SK-N-SH (cell line): ENCODE results near the gene RBL2. TPM values are rescaled to one million over a fixed set of nuclear protein-coding genes. Genes with fewer than 3 reads are reported as not detected.

Source experiments
- CTCF ChIA-PET: fragments of 300-600, 350-600 bp; formaldehyde crosslinking; extraction: SDS; loops from one replicate; lab custom pipeline; 2021; lab: Yijun Ruan, JAX
- POLR2A ChIA-PET: fragments of 350-600 bp; sonication (Branson Sonifier 250); formaldehyde crosslinking; extraction: SDS; loops from one replicate; lab custom pipeline; 2020; ENCODE audit warnings: antibody characterized with exemption, inconsistent platforms; lab: Yijun Ruan, JAX
- DNase-seq: peaks from one replicate; pipeline ENCODE4 v3.0.0; 2012
- H2AFZ ChIP-seq: fragments of 200-600 bp; sonication (generic); 2 replicates; pipeline ENCODE4 v1.8.1; 2016; ENCODE audit warnings: antibody characterized with exemption, mild to moderate bottlenecking, low read depth
- H3F3A ChIP-seq: fragments of 200-600 bp; sonication (generic); replicated peaks from 2 replicates; pipeline ENCODE3; 2016; ENCODE audit warnings: antibody characterized with exemption, mild to moderate bottlenecking; ENCODE audit not compliant: insufficient read depth
- H3K27ac ChIP-seq, 2 experiments: fragments of 200-500 bp in 1 of 2; fragments of 200-600 bp in 1 of 2; sonication (Bioruptor generic) in 1 of 2; sonication (generic), shearing (Covaris generic) in 1 of 2; 2 replicates each; pipeline versions ENCODE4 v1.5.1 to v1.6.1; 2014 to 2016; ENCODE audit warnings: low read depth in 2 of 2, inconsistent platforms in 1 of 2, low read length in 1 of 2, mild to moderate bottlenecking in 1 of 2, mixed read lengths in 1 of 2
- H3K27me3 ChIP-seq: fragments of 200-600 bp; sonication (generic), shearing (Covaris generic); 2 replicates; pipeline ENCODE4 v1.6.1; 2016; ENCODE audit warnings: mixed run types; ENCODE audit not compliant: insufficient read depth
- H3K36me3 ChIP-seq, 2 experiments: fragments of 200-500 bp in 1 of 2; fragments of 200-600 bp in 1 of 2; sonication (Bioruptor generic) in 1 of 2; sonication (generic) in 1 of 2; replicated peaks in 1 of 2; 2 replicates each; pipeline versions ENCODE3 to v1.5.1; 2014 to 2016; ENCODE audit warnings: low read length in 1 of 2, mild to moderate bottlenecking in 1 of 2; ENCODE audit not compliant: insufficient read depth in 2 of 2, control insufficient read depth in 1 of 2
- H3K4me1 ChIP-seq, 2 experiments: fragments of 200-500 bp in 1 of 2; fragments of 200-600 bp in 1 of 2; sonication (Bioruptor generic) in 1 of 2; sonication (generic), shearing (Covaris generic) in 1 of 2; 2 replicates each; pipeline versions ENCODE4 v1.5.1 to v1.6.1; 2014 to 2016; ENCODE audit warnings: low read depth in 1 of 2, low read length in 1 of 2, mixed run types in 1 of 2; ENCODE audit not compliant: insufficient read depth in 2 of 2, control insufficient read depth in 1 of 2
- H3K4me2 ChIP-seq: fragments of 200-600 bp; sonication (generic), shearing (Covaris generic); 2 replicates; pipeline ENCODE4 v1.6.1; 2017; ENCODE audit warnings: mixed run types
- H3K4me3 ChIP-seq, 2 experiments: fragments of 200-500 bp in 1 of 2; fragments of 200-600 bp in 1 of 2; sonication (Bioruptor generic) in 1 of 2; sonication (generic), shearing (Covaris generic) in 1 of 2; 2 replicates each; pipeline versions ENCODE4 v1.5.1 to v1.8.1; 2014 to 2016; ENCODE audit warnings: low read depth in 2 of 2, inconsistent platforms in 1 of 2, low read length in 1 of 2, mild to moderate bottlenecking in 1 of 2, mixed read lengths in 1 of 2, moderate library complexity in 1 of 2
- H3K79me2 ChIP-seq: fragments of 200-600 bp; sonication (generic); 2 replicates; pipeline ENCODE4 v1.8.1; 2017; ENCODE audit warnings: mild to moderate bottlenecking; ENCODE audit not compliant: insufficient read depth
- H3K9ac ChIP-seq: fragments of 200-600 bp; sonication (generic); 2 replicates; pipeline ENCODE4 v1.6.1; 2017; ENCODE audit warnings: mixed run types
- H3K9me2 ChIP-seq: fragments of 200-600 bp; sonication (generic); 2 replicates; pipeline ENCODE4 v1.6.1; 2017; ENCODE audit warnings: mixed run types
- H3K9me3 ChIP-seq: fragments of 200-600 bp; sonication (generic); 2 replicates; pipeline ENCODE4 v1.6.1; 2017; ENCODE audit warnings: mixed run types, mild to moderate bottlenecking, moderate library complexity
- H4K20me1 ChIP-seq: fragments of 200-600 bp; sonication (generic); 2 replicates; pipeline ENCODE4 v1.6.1; 2017; ENCODE audit warnings: mild to moderate bottlenecking, mixed run types; ENCODE audit not compliant: insufficient read depth
- EP300 ChIP-seq, 2 experiments: IDR thresholded peaks; 2 replicates each; pipeline versions ENCODE4 v1.4.0 to v1.6.1; 2012; ENCODE audit warnings: borderline replicate concordance in 1 of 2, low read depth in 1 of 2, low read length in 1 of 2
- FOSL2 ChIP-seq: IDR thresholded peaks from 2 replicates; pipeline ENCODE4 v1.4.0; 2012; ENCODE audit warnings: low read depth, mild to moderate bottlenecking, moderate library complexity, borderline replicate concordance
- FOXJ3 ChIP-seq: sonication (generic); formaldehyde crosslinking; IDR thresholded peaks from 2 replicates; pipeline ENCODE4 v1.5.1; 2020; ENCODE audit warnings: mild to moderate bottlenecking, missing genetic modification reagents
- FOXM1 ChIP-seq: IDR thresholded peaks from 2 replicates; pipeline ENCODE4 v1.4.0; 2012; ENCODE audit warnings: low read depth, mild to moderate bottlenecking
- GABPA ChIP-seq: IDR thresholded peaks from 2 replicates; pipeline ENCODE4 v1.4.0; 2012; ENCODE audit warnings: low read depth, mild to moderate bottlenecking
- GATA2 ChIP-seq: sonication (generic); formaldehyde crosslinking; IDR thresholded peaks from 2 replicates; pipeline ENCODE4 v1.5.0; 2020; ENCODE audit warnings: mild to moderate bottlenecking, missing genetic modification reagents
- JUND ChIP-seq: IDR thresholded peaks from 2 replicates; pipeline ENCODE4 v1.4.0; 2012
- MXI1 ChIP-seq: IDR thresholded peaks from 2 replicates; pipeline ENCODE4 v1.6.1; 2012; ENCODE audit warnings: mild to moderate bottlenecking, low read depth, low read length, improper control_type of control experiment
- NFIC ChIP-seq: IDR thresholded peaks from 2 replicates; pipeline ENCODE4 v1.4.0; 2012; ENCODE audit warnings: borderline replicate concordance
- NRF1 ChIP-seq: IDR thresholded peaks from 2 replicates; pipeline ENCODE4 v1.6.1; 2012; ENCODE audit warnings: low read depth, mild to moderate bottlenecking, low read length
- RAD21 ChIP-seq: IDR thresholded peaks from 2 replicates; pipeline ENCODE4 v1.6.1; 2012; ENCODE audit warnings: mild to moderate bottlenecking, low read length
- RCOR1 ChIP-seq: fragments of 150-350 bp; IDR thresholded peaks from 2 replicates; pipeline ENCODE4 v1.6.1; 2017; ENCODE audit warnings: antibody characterized with exemption, low read length
- RFX5 ChIP-seq: IDR thresholded peaks from 2 replicates; pipeline ENCODE4 v1.6.1; 2012; ENCODE audit warnings: mild to moderate bottlenecking, improper control_type of control experiment, low read length
- TCF12 ChIP-seq: IDR thresholded peaks from 2 replicates; pipeline ENCODE4 v1.4.0; 2012
- TEAD4 ChIP-seq: IDR thresholded peaks from 2 replicates; pipeline ENCODE4 v1.4.0; 2012; ENCODE audit warnings: mild to moderate bottlenecking, borderline replicate concordance; ENCODE audit not compliant: insufficient read depth
- WGBS: methylation state at CpG from one replicate; pipeline ENCODE4 v1.1.6; 2017; ENCODE audit warnings: low lambda C conversion rate; 5-methylcytosine and 5-hydroxymethylcytosine counted together
- polyA plus RNA-seq, 3 experiments: library from polyadenylated mRNA; depleted of rRNA; stranded (reverse); fragments of >200 nt; gene quantifications; 2 replicates each; pipeline ENCODE4 v1.2.3, GENCODE V29; 2012
- TF ChIP-seq, protein P1 (sequence below): fragments of 150-350 bp; IDR thresholded peaks from 2 replicates; pipeline ENCODE4 v1.6.1; 2017; ENCODE audit warnings: antibody characterized with exemption, low read length, low read depth, borderline replicate concordance
- TF ChIP-seq, protein P2 (sequence below): IDR thresholded peaks from 2 replicates; pipeline ENCODE4 v1.4.0; 2012; ENCODE audit warnings: low read depth, borderline replicate concordance
- TF ChIP-seq, protein P3 (sequence below): IDR thresholded peaks from 2 replicates; pipeline ENCODE4 v1.6.1; 2012; ENCODE audit warnings: mild to moderate bottlenecking, low read depth, low read length, moderate library complexity

Gene RBL2
- polyA plus RNA-seq, 1 of the 3 experiments (the other 2 are of a cell fraction) = 28.0 TPM

DNA sequence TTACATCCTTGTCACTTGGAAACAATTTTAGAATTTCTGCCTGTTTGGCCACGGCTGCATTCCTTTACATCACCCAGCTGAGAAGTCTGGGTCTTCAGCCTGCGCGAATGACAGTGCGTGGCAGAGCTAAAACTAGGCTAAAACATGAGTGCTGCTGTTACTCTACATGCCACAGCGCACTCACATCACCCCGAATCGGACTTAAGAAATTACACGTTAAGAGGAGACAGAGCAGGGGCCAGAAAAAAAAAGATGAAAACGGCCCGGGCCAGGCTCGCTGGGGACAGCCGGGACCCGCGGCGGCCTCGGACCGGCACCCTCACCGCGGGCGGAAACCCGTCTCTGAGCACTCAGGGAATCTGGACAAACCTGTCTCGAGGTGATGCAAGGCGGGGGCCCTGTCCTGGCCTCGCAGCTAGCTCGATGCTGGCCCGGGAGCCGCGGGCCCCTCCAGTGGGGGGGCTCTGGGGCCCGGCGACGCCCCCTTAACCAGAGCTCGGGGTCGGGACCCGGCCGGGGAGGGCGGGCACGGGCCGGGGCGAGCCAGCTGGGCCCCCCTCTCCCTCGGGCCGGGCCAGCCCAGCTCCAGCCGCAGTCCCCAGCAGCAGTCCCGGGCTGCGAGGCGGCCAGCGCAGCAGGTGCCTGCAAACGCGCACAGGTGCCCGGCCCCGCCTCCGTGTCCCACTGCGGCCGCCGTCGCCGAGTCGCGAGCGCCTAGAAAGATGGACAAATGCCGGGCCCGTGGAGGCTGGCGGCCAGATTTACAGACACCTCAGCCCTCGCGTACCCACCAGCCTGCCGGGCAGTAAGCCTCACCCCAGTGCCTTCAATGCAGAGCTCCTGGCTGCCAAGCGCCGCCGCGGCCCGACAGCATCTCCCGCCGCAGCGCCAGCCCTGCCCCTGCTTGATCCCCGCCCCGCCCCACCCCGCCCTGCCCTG, 68.3 kb downstream of the RBL2 start, which contains the start of gene AKTIP:
AKTIP (minus strand) TSS at position 879 of the 939 bp plus-strand sequence. CDS start 2,950 bp downstream, outside the sequence.
- peak within 1 kb of the TSS; percentile 87 to 88 for H3K4me3 ChIP-seq
- DNase-seq = peak; percentile 65
- no peaks in the 10 kb centered on the region for H3F3A ChIP-seq
- H3K9me2 ChIP-seq = no peaks in the 10 kb centered on the region
- peaks cover 7 to 23% of the 10 kb centered on the region in 2 experiments for H3K4me1 ChIP-seq
- H3K27me3 ChIP-seq = no peaks in the 10 kb centered on the region
- peak within 1 kb of the TSS; percentile 69 for H3K9ac ChIP-seq
- peak within 1 kb of the TSS; percentile 81 to 98 for H3K27ac ChIP-seq
- CTCF ChIA-PET = interaction anchor here (0.6 to 1.0 kb wide), 2 partner anchors 8 to 9 kb away, joined by 3 read pairs; no protein-coding TSS in a partner anchor
- peak; percentile 11; the same call in 1 of the 2 replicates for TF ChIP-seq NRF1
- TF ChIP-seq GATA2 (CRISPR knock-in tag) = no peak
- H3K4me2 ChIP-seq = peak within 1 kb of the TSS; percentile 89
- 2% methylated on average over 34 of the region's 76 CpGs for WGBS
- H3K36me3 ChIP-seq = peaks cover 0 to 12% of the 10 kb centered on the region in 2 experiments
- H3K79me2 ChIP-seq = peaks cover 13% of the 10 kb centered on the region
- H3K9me3 ChIP-seq = no peaks in the 10 kb centered on the region
- no peaks in the 10 kb centered on the region for H4K20me1 ChIP-seq
- POLR2A ChIA-PET = interaction anchor here (1.1 to 2.0 kb wide), 2 partner anchors 67 to 201 kb away, joined by 3 to 18 read pairs; partner anchors contain the start of genes FTO, RBL2 and RPGRIP1L
- peak within 1 kb of the TSS; percentile 92 for H2AFZ ChIP-seq

DNA sequence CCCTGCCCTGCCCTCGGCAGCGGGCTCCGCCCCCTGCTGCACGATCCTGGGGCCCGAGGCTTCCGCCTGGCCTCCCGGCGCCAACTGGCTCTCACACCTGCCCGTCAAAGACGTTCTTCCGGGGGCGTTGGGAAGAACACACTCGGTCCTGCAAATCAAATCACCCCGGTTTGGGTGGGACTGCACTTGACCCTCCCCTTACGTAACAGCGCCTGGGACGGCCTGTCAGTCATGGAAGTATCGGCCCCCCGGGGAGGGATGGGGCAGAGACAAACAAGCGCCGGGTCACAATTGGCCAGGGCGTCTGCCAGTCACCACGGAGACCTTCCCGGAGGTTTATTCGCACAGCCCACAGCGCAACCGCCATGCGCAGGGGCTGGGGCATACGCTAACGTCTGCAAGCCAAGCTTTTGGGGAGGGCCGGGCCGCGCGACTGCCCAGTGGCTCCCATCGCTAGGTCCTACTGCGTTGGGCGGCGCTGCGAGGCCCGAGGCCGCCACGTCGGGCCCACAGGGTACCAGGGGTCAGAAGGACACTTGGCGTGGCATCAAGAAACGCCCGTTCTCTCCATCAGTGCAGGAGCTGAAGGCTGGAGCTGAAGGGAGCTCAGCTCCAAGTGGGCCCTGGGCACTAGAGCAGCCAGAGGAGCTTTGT, 69.1 kb downstream of the RBL2 start:
- peak overlapping the region; percentile 67 to 87 for H3K4me3 ChIP-seq
- peak overlapping the region; percentile 81 to 98 for H3K27ac ChIP-seq
- no peaks in the 10 kb centered on the region for H4K20me1 ChIP-seq
- no peaks in the 10 kb centered on the region for H3K27me3 ChIP-seq
- WGBS = under 1% methylated on average over 27 of the region's 46 CpGs
- DNase-seq = peak; percentile 98
- ChIA-PET CTCF (interaction anchor here (0.6 to 1.3 kb wide), 2 partner anchors 10 to 147 kb away, joined by 3 read pairs; no protein-coding TSS in a partner anchor), POLR2A (interaction anchor here (0.6 to 2.0 kb wide), 3 partner anchors 68 to 200 kb away, joined by 3 to 18 read pairs (median 3); partner anchors contain the start of genes FTO, RBL2 and RPGRIP1L)
- H2AFZ ChIP-seq = peak overlapping the region; percentile 78; the same call in 1 of the 2 replicates
- peaks cover 13% of the 10 kb centered on the region for H3K79me2 ChIP-seq
- H3K9me3 ChIP-seq = no peaks in the 10 kb centered on the region
- peak overlapping the region; percentile 69 for H3K9ac ChIP-seq
- no peaks in the 10 kb centered on the region for H3F3A ChIP-seq
- H3K4me1 ChIP-seq = peaks cover 7 to 23% of the 10 kb centered on the region in 2 experiments
- H3K36me3 ChIP-seq = peaks cover 0 to 6% of the 10 kb centered on the region in 2 experiments
- H3K9me2 ChIP-seq = no peaks in the 10 kb centered on the region
- H3K4me2 ChIP-seq = peak overlapping the region; percentile 84
- TF ChIP-seq NRF1 = peak; percentile 98
- TF ChIP-seq FOSL2 = no peak
- TF ChIP-seq EP300 (IDR thresholded peaks at IDR 0.05; ENCODE audit: borderline replicate concordance in 1 of 2, low read depth in 1 of 2, low read length in 1 of 2) = peak in 1 of 2 experiments; percentile 17; a peak in 1 of 4 replicates
- TF ChIP-seq, protein P1, sequence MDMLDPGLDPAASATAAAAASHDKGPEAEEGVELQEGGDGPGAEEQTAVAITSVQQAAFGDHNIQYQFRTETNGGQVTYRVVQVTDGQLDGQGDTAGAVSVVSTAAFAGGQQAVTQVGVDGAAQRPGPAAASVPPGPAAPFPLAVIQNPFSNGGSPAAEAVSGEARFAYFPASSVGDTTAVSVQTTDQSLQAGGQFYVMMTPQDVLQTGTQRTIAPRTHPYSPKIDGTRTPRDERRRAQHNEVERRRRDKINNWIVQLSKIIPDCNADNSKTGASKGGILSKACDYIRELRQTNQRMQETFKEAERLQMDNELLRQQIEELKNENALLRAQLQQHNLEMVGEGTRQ = no peak
- TF ChIP-seq NFIC = 0 out of 2 replicates have a peak, but pooled peaks have one; percentile 29
- TF ChIP-seq, protein P2, sequence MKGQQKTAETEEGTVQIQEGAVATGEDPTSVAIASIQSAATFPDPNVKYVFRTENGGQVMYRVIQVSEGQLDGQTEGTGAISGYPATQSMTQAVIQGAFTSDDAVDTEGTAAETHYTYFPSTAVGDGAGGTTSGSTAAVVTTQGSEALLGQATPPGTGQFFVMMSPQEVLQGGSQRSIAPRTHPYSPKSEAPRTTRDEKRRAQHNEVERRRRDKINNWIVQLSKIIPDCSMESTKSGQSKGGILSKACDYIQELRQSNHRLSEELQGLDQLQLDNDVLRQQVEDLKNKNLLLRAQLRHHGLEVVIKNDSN = no peak
- no peak for TF ChIP-seq RAD21
- 0 out of 2 replicates have a peak, but pooled peaks have one; percentile 17 for TF ChIP-seq RFX5
- TF ChIP-seq FOXJ3 (CRISPR knock-in tag) = no peak
- TF ChIP-seq, protein P3, sequence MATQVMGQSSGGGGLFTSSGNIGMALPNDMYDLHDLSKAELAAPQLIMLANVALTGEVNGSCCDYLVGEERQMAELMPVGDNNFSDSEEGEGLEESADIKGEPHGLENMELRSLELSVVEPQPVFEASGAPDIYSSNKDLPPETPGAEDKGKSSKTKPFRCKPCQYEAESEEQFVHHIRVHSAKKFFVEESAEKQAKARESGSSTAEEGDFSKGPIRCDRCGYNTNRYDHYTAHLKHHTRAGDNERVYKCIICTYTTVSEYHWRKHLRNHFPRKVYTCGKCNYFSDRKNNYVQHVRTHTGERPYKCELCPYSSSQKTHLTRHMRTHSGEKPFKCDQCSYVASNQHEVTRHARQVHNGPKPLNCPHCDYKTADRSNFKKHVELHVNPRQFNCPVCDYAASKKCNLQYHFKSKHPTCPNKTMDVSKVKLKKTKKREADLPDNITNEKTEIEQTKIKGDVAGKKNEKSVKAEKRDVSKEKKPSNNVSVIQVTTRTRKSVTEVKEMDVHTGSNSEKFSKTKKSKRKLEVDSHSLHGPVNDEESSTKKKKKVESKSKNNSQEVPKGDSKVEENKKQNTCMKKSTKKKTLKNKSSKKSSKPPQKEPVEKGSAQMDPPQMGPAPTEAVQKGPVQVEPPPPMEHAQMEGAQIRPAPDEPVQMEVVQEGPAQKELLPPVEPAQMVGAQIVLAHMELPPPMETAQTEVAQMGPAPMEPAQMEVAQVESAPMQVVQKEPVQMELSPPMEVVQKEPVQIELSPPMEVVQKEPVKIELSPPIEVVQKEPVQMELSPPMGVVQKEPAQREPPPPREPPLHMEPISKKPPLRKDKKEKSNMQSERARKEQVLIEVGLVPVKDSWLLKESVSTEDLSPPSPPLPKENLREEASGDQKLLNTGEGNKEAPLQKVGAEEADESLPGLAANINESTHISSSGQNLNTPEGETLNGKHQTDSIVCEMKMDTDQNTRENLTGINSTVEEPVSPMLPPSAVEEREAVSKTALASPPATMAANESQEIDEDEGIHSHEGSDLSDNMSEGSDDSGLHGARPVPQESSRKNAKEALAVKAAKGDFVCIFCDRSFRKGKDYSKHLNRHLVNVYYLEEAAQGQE = no peak
- TF ChIP-seq GABPA = peak; percentile 88
- TF ChIP-seq TEAD4 = no peak
- no peak; the same call in none of the 2 replicates for TF ChIP-seq MXI1
- TF ChIP-seq FOXM1 = no peak
- no peak; the same call in none of the 2 replicates for TF ChIP-seq RCOR1
- no peak for TF ChIP-seq GATA2 (CRISPR knock-in tag)
- no peak for TF ChIP-seq JUND
- no peak; the same call in 1 of the 2 replicates for TF ChIP-seq TCF12
